GM12891 (cell line): ENCODE measurements around the gene ATP8A2.

ENCODE experiments used
- POLR2A ChIP-seq: IDR thresholded peaks from 2 replicates; pipeline ENCODE4 v1.6.1; 2011; ENCODE audit warnings: low read depth, low read length, control low read depth
- POLR2AphosphoS5 ChIP-seq: IDR thresholded peaks from 2 replicates; pipeline ENCODE4 v1.6.1; 2011; ENCODE audit warnings: low read depth, low read length, control low read depth
- POU2F2 ChIP-seq: IDR thresholded peaks from 2 replicates; pipeline ENCODE4 v1.6.1; 2011; ENCODE audit warnings: low read depth, mild to moderate bottlenecking, control low read depth, low read length, moderate library complexity
- SPI1 ChIP-seq: IDR thresholded peaks from 2 replicates; pipeline ENCODE4 v1.6.1; 2011; ENCODE audit warnings: low read depth, low read length, control low read depth
- TAF1 ChIP-seq: IDR thresholded peaks from 2 replicates; pipeline ENCODE4 v1.6.1; 2011; ENCODE audit warnings: low read depth, low read length, control low read depth

DNA sequence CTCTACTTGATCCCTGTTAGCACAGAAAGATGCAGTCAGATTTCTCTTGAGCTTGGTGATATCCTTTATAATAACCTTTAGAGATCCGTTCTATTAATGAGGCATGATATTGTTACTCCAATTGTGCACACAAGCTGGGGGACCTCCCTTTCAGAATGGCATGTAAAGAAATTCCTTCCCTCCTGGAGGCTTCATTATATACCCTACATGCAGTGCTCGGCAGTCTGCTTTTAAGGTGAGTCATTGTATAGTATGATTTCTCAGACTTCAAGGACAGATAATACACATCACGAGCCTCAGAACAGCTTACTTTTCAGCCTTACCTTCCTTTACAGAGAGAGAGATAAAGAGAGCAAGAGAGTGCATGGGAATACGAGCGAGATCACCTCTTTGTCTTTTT is 261.3 kb downstream of the ATP8A2 start:
- TF ChIP-seq TAF1 (no peak), POLR2A (no peak), POLR2AphosphoS5 (no peak), POU2F2 (no peak), SPI1 (no peak)
